Right renal pelvis (tissue), 4 donors: ENCODE results near the gene FSTL3. TPM values are rescaled to one million over a fixed set of nuclear protein-coding genes. Genes with fewer than 3 reads are reported as not detected.
"Not testable (repeated sequence)": the region's sequence is repeated elsewhere in the genome, so short reads cannot be mapped to it uniquely, and the experiment has no call there.

Source experiments
- DNase-seq, 4 donors: peaks; one replicate each; pipeline ENCODE4 v3.0.0-alpha.2; 2013; ENCODE audit warnings: low read depth in 4 of 4, low spot score in 3 of 4, missing footprints in 1 of 4
- polyA plus RNA-seq, 4 donors: library from polyadenylated mRNA; unstranded; fragments of 120-200 nt; gene quantifications; one replicate each; pipeline ENCODE4 v1.2.1, GENCODE V29; 2013; ENCODE audit not compliant: insufficient read length in 4 of 4

Gene FSTL3
- polyA plus RNA-seq, 4 donors = 13.8 to 22.5 (median 16.3) TPM

GRCh38 chr19:680287-681028, 4.3 kb downstream of the FSTL3 start:
- peak; percentile 91 to 94 (median 94) for DNase-seq

- DNase-seq = no peak
These were observed 5.1 kb downstream of the FSTL3 start for GRCh38 chr19:681029-682019.

- no peak for DNase-seq
These were observed 6.6 kb downstream of the FSTL3 start for GRCh38 chr19:682678-683320.

GRCh38 chr19:685454-685931, 9.3 kb downstream of the FSTL3 start:
- no peak for DNase-seq

GRCh38 chr19:686589-687297, 10.6 kb downstream of the FSTL3 start:
- no peak for DNase-seq

- no peak for DNase-seq
These were observed 11.5 kb downstream of the FSTL3 start for GRCh38 chr19:687569-688166.

GRCh38 chr19:688214-688613, 12.0 kb downstream of the FSTL3 start:
- no peak for DNase-seq

GRCh38 chr19:688992-689391, 12.8 kb downstream of the FSTL3 start:
- DNase-seq = no peak

- DNase-seq = no peak
These were observed 14.0 kb downstream of the FSTL3 start for GRCh38 chr19:690203-690602.

GRCh38 chr19:694481-695351, 18.5 kb downstream of the FSTL3 start:
- no peak for DNase-seq

- no peak for DNase-seq
These were observed 19.3 kb downstream of the FSTL3 start, which contains the start of gene PRSS57 for GRCh38 chr19:695352-695949. TSS of gene PRSS57 (minus strand) at chr19:695452. CDS start at chr19:695430, 22 bp downstream.

- not testable (repeated sequence) for DNase-seq
These were observed 22.3 kb downstream of the FSTL3 start for GRCh38 chr19:698529-698928.

GRCh38 chr19:699885-700284, 23.7 kb downstream of the FSTL3 start:
- DNase-seq = not testable (repeated sequence)

GRCh38 chr19:702847-703246, 26.7 kb downstream of the FSTL3 start:
- DNase-seq = not testable (repeated sequence)

- no peak for DNase-seq
These were observed 27.1 kb downstream of the FSTL3 start for GRCh38 chr19:703329-703650.

- DNase-seq = no peak
These were observed 27.7 kb downstream of the FSTL3 start for GRCh38 chr19:703651-704446.

GRCh38 chr19:704447-704741, 28.2 kb downstream of the FSTL3 start:
- DNase-seq = no peak
